ENCODE results near the gene OTUD6A.
A peak's percentile ranks its signal among the peaks of the same experiment; 100 is the strongest.

Gene OTUD6A

GRCh38 chrX:70062076-70062475 lies at the start of gene OTUD6A:
TSS of gene OTUD6A (plus strand) at chrX:70062457. CDS start at chrX:70062525, 68 bp downstream.
- DNase-seq, result no peak

- DNase-seq, result no peak
Measured at GRCh38 chrX:70012756-70013155, 49.5 kb upstream of the OTUD6A start.

GRCh38 chrX:70013466-70014381 lies 48.5 kb upstream of the OTUD6A start:
- no peak for DNase-seq

- DNase-seq, result peak; percentile 14
Measured at GRCh38 chrX:70016513-70016912, 45.7 kb upstream of the OTUD6A start.

DNA sequence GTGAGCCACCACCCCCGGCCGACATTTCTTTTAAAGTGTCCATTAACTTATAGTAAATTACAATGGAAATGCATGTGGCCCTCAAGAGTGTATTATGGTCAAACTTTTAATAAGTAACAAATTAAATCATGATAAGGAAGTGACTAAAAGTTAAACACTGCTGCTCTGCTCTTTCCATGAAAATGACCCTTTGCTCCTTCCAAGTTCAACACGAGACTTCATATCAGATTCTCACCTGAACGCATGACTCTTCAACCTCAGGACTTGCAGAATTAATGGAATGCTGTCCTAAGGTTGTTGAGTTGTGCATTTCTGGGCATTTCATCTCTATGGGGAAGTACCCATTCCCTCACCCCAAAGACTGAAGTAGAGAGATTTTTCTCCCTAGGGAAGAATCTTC lies 39.6 kb upstream of the OTUD6A start:
- no peak for DNase-seq

GRCh38 chrX:70025464-70025863 lies 36.8 kb upstream of the OTUD6A start:
- no peak for DNase-seq

- no peak for DNase-seq
Measured at GRCh38 chrX:70026112-70026850, 36.0 kb upstream of the OTUD6A start.

GRCh38 chrX:70026851-70027200 lies 35.4 kb upstream of the OTUD6A start:
- no peak for DNase-seq

- no peak for DNase-seq
Measured at GRCh38 chrX:70029863-70030262, 32.4 kb upstream of the OTUD6A start.

- DNase-seq, result peak; percentile 55
Measured at GRCh38 chrX:70030301-70030767, 31.9 kb upstream of the OTUD6A start.

DNA sequence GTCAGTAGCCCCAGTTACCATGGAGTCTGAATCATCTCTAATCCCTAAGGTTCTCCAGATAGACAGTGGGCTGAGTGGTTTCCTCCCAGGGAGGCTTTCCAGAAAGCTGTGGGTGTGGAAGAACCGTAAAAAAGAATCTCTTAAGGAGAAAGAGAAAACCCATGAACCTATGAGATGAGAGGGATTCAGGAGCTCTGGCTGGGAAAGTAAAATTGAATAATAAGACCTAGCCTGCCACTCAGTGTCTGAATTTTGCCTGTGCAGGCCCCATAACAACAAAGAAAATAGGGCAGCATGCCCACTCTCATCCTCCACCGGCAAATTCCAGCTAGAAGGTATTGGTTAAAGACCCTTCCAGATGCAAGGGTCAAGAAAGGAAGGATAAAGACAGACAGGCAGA lies 29.5 kb upstream of the OTUD6A start:
- DNase-seq, result no peak

DNA sequence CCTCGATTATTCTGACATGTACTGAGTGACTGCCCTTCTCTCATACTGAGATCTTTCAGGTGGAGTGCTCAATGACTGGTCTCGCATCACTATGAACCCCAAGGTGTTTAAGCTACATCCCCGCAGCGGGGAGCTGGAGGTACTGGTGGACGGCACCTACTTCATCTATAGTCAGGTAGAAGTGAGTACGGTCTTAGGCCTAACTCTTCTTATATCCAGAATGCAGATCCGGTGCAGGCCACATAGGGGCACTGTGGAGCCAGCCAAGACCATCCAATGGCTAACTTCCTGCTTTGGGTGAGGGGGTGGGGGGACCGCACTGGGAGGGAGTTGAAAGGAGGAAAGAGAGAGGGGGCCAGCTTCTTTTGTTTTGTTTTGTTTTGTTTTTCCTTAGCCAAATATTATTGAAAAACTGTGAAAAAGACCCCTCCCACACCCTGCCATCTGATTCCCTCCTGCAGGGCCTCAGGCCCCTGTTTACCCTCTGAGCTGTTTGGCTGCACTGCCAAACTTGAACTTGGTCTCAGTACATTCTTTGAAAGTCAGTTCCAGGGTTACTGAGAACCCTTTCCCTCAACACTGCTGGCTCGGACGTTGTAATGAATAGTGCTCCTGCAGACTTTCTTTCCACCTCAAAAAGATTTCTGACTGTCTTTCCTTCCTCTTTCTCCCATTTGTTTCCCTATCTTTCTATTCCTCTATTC lies 28.8 kb upstream of the OTUD6A start:
- peak; percentile 3 for DNase-seq

GRCh38 chrX:70034646-70035045 lies 27.6 kb upstream of the OTUD6A start:
- no peak for DNase-seq

- DNase-seq, result no peak
Measured at GRCh38 chrX:70038515-70038914, 23.7 kb upstream of the OTUD6A start.

DNA sequence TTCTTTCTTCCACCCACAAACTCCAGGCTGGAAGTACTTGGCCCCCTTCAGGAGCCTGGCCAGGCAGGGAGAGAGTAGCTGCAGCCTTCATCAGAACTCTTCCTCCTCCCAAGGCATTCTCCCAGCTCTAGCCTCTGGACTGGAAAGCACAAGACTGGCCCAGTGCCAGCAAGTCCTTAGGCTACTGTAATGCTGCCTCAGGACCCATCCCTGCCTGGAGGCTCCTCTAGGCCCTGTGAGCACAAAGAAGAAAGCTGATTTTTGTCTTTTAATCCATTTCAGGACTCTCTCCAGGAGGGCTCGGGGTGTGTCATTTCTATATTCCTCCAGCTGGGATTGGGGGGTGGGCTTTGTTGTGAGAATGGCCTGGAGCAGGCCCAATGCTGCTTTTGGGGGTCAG lies 23.3 kb upstream of the OTUD6A start:
- DNase-seq, result no peak

GRCh38 chrX:70039758-70040157 lies 22.5 kb upstream of the OTUD6A start:
- DNase-seq, result no peak

GRCh38 chrX:70041993-70042392 lies 20.3 kb upstream of the OTUD6A start:
- no peak for DNase-seq

DNA sequence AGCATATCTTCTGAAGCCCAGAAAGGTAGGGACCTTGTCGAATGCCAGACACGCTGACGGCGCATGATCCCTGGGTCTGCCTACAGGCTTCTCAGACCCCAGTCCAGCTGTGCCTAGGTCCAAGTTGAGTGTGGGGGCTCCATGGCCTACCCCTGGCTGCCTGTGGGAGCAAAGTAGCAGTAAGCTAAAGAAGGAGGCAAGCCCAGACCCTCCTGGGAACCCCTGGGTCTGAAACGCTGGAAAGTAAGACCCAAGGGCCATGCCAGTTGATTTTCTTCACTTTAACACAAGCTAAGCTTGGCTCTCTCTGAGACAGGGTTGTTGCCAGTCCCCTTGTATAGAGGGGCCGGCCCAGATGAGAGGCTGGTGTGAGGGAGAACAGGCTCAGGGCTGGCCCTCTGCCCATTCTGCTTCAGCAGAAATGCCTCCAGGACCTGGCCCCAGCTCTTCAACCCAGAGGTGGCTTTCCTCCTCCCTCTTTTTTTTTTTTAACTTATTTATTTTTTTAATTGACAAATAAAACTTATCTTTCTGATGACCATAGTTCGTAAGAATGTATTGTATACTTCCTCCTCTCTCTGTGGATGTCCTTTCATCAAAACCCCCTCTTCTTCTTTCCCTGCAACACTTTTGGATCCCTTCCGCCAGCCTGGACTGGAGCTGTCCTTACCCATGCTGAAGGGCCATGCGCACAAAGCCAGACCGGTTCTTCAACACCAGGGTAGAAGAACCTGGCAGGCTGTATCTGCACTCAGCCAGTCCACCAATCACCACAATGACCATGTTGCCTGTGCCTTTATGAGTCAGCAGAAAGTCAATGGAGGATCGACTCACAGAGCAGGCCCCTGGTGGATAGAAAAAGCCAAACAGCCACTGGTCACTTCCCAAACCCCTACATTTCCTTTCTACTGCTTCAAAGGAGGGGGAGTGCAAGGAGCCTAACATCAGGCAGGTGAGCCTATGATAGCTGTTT lies 19.6 kb upstream of the OTUD6A start:
- DNase-seq, result no peak

- DNase-seq, result no peak
Measured at GRCh38 chrX:70043685-70044084, 18.6 kb upstream of the OTUD6A start.

GRCh38 chrX:70044541-70045245 lies 17.6 kb upstream of the OTUD6A start:
- no peak for DNase-seq

GRCh38 chrX:70046978-70047377 lies 15.3 kb upstream of the OTUD6A start:
- DNase-seq, result no peak

- no peak for DNase-seq
Measured at GRCh38 chrX:70049406-70049805, 12.9 kb upstream of the OTUD6A start.

All from CD4-positive, alpha-beta T cell treated with Interleukin-21 for 1 hour (primary cell).